Stomach (tissue), 4 donors: ENCODE measurements around the gene SND1.

Experiments
- CTCF ChIP-seq, 7 experiments: fragments of 450-650 bp in 4 of 7; fragments of 200-600 bp in 3 of 7; sonication (generic) in 3 of 7; IDR thresholded peaks; one replicate each; pipeline ENCODE4 v1.5.1; 2016 to 2019; ENCODE audit warnings: antibody characterized with exemption in 7 of 7, control low read depth in 2 of 7, mild to moderate bottlenecking in 1 of 7
- EP300 ChIP-seq: sonication (generic); formaldehyde crosslinking; IDR thresholded peaks from one replicate; pipeline ENCODE4 v1.6.1; 2017; ENCODE audit warnings: antibody characterized with exemption
- POLR2A ChIP-seq, 4 donors: fragments of 450-650 bp; IDR thresholded peaks; one replicate each; pipeline ENCODE4 v1.6.1; 2016; ENCODE audit warnings: antibody characterized with exemption in 4 of 4, control low read depth in 2 of 4, mild to moderate bottlenecking in 1 of 4, moderate library complexity in 1 of 4
- POLR2AphosphoS5 ChIP-seq, 3 donors: sonication (generic); formaldehyde crosslinking; IDR thresholded peaks; one replicate each; pipeline ENCODE4 v1.6.1; 2016; ENCODE audit warnings: antibody characterized with exemption in 3 of 3

- no peak for TF ChIP-seq CTCF (IDR thresholded peaks at IDR 0.05)
- no peak for TF ChIP-seq EP300
- no peak for TF ChIP-seq POLR2A (IDR thresholded peaks at IDR 0.05)
- no peak for TF ChIP-seq POLR2AphosphoS5 (IDR thresholded peaks at IDR 0.05)
Measured at GRCh38 chr7:128076196-128076795, 424.3 kb downstream of the SND1 start.
